GM04503 (cell line): ENCODE results near the gene LRRC59.

Experiments used
- DNase-seq: peaks from one replicate; pipeline ENCODE4 v3.0.0-alpha.2; 2012; ENCODE audit warnings: low read depth

Gene LRRC59

DNA sequence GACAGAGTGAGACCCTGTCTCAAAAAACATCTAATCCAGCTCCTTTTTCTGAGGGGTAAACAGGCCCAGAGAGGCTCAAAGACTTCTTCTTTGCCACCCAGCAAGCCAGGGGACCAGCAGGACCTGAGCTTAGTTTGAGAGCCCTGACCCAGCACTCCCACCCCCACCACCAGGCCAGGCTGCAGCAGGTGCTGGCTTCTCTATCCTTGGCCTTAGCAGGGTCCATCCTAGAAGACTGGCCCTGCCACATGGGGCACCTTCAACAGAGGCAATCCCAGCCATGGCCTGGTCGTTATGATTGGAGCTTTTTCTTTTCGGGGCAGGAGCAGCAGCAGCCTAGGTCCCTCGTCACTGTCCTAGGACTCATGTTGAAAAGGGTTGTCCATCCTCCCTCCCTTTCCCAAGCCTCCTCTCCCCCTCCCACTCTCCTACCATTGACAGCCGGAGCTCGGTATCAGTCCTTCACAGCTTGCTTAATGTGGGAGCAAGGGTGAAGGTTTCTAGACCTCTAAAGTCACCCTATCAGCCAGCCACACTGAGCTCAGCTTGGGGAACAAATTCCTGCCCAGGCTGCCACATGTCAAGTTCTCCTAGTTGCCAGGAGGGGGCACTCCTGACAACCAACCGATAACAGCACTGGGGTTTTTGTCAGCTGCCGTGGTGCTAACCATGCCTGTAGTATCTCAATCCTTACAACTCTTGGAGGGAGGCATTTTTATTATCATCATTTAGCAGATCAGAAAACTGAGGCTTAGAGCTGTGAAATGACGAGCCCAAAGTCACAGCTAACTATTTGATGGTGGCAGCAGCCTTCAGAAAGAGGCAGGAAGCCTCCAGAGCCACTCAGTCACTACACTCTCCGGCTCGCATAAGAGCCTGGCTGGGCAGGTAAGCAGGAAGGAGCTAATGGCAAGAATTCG is 35.5 kb downstream of the LRRC59 start:
- no peak for DNase-seq

DNA sequence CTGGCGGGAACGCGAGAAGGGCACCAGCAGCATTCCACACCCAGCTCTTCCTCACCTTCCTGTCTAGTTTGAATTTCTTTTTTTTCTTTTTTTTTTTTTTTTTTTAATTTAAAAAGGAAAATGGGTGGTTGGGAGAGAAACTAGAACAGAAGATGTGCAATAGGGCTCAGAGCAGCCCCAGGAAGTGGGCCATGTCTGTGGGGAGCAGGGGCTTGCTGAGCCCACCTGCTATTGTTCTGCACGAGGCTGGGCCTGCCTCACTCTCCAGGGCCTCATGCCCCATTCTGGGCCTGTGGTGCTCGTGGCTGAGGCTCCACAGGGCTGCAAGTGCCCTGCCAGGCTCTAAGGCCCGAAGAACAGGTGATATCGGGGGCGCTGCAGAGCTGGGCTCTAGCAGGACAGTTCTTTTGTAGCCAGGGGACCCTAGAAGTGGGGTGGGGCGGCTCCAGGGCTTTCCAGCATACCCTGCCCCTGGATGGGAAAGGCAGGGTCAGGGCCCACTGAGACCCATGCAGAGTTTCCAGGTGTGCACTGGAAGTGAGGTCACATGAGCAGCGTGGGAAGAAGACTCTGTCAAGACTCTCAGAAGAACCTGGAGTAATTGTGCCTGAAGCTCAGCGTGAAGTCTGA is 36.7 kb downstream of the LRRC59 start:
- DNase-seq: no peak

DNA sequence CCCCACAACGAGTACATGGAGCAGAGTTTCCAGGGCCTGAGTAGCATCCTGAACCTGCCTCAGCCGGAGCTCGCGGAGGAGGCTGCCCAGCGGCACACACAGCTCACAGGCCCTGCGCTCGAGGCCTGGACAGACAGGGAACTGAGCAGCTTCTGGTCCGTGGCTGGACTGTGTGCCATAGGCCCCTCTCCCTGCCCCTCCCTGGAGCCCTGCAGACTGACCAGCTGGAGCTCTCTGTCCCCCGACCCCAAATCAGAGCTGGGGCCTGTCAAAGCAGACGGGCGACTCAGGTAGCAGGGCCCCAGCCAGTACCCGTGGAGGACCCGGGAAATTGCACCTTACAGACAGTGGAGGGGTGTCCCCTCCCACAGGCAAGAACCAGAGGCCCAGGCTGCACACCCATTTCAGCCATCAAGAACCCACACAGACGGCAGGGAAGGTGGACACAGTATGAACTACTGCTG is 37.3 kb downstream of the LRRC59 start:
- no peak for DNase-seq

DNA sequence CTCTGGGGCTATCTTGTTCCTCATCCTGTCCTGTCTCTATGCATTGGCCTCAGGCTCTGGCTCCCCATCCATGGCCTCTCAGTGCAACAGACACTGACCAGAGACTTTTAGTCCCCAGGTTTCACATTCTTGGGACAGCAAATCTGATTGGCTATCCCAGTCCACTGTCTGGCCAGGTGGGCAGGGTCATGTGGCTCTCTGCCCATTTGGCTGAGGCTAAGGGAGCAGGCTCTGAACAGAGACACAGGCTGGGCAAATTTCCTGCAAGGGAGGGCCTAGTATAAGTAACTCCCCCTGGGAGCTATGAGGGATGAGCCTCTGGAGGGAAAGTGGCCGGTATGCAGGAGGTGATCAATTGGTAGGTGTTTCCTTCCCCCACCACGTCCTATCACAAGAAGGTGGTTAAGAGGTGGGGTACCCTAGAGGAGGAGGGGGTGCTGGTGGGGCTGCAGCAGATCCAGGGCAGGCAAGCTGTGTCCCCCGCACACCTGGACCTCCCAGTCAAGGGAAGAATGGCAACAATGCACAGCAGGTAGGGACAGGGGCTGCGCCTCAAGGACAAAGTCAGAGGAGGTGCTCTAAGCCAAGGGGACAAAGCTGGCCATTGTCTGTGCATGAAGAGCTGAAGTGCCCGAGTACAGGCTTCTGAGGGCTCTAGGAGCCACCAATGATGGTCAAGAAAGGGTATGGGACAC is 38.2 kb downstream of the LRRC59 start:
- no peak for DNase-seq

DNA sequence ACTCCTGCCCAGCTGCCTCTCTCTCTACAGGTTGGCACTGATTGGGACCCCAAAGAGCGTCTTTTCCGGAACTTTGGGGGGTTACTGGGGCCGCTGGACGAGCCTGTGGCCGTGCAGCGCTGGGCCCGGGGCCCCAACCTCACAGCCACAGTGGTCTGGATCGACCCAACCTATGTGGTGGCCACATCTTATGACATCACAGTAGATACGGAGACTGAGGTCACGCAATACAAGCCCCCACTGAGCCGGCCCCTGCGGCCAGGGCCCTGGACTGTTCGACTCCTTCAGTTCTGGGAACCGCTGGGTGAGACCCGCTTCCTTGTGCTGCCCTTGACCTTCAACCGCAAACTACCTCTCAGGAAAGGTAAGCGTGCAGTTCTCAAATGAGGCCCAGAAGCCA is 39.1 kb downstream of the LRRC59 start:
- no peak for DNase-seq

DNA sequence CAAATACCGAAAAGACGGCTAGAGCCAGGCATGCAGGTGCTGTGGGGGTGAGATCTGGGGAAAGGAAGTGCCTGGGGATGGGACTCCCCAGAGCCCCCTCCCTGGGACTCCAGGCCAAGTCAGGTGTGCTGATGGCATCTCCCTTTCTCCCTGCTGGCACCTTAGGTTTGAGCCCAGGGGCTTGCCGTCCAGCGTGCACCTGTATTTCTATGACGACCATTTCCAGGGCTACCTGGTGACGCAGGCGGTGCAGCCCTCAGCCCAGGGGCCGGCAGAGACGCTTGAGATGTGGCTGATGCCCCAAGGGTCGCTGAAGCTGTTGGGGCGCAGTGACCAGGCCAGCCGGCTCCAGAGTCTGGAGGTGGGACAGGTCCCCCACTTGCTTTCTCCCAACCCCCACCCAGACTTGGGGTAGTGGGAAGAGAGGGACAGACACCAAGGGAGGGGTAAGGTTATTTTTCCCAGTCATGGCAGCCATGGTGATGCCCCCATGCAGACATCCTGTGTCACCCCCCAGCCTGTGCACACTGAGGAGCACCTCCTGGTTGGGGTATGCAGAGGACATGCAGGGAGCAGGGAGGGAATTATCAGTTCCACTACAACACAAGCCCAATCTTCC is 40.3 kb downstream of the LRRC59 start:
- no peak for DNase-seq

DNA sequence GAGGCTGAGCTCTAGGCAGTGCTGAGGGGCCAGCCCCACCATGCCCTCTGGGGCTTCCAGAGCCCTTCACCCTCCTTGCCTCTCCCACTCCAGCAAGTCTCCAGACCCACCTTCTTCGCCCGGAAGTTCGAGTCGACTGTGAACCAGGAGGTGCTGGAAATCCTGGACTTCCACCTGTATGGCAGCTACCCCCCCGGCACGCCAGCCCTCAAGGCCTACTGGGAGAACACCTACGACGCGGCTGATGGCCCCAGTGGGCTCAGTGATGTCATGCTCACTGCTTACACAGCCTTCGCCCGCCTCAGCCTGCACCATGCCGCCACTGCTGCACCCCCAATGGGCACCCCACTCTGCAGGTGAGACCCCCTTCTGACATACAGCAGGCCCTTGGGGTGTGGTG is 40.9 kb downstream of the LRRC59 start:
- no peak for DNase-seq

DNA sequence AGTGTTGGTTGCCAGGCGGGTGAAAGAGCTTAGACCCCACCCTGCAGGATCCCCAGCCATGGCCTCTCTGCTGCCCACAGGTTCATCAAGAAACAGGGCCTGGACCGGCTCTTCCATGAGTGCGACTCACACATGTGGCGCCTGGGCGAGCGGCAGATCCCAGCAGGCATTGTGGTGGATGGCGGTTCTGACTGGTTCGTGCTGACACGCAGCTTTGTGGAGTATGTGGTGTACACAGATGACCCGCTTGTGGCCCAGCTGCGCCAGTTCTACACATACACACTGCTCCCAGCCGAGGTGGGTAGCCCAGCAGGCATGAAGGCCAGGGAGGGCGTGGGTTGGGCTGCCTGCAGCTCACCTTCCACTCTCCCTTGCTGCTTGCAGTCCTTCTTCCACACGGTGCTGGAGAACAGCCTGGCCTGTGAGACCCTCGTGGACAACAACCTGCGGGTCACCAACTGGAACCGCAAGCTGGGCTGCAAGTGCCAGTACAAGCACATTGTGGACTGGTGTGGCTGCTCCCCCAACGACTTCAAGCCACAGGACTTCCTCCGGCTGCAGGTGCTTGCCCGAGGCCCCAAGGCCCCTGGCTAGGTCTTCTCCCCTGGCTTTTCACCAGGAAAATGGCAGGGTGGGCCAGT is 41.5 kb downstream of the LRRC59 start:
- no peak for DNase-seq

DNA sequence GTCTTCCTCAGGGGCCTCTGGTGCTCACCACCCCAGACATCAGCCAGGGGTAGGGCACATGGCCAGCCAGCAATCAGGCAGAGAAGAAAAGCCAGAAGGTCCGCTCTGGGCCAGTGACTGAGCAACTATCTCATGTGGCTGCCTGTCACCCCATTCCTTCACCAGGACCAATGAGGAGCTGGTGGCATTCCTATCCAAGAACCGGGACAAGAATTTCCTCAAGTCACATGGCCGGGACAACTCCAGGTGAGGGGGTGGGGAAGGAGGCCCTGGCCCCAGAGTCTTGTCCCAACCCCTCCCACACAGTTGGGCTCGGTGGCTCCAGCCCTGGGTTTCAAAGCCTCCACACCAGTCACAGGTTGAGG is 42.0 kb downstream of the LRRC59 start:
- no peak for DNase-seq

DNA sequence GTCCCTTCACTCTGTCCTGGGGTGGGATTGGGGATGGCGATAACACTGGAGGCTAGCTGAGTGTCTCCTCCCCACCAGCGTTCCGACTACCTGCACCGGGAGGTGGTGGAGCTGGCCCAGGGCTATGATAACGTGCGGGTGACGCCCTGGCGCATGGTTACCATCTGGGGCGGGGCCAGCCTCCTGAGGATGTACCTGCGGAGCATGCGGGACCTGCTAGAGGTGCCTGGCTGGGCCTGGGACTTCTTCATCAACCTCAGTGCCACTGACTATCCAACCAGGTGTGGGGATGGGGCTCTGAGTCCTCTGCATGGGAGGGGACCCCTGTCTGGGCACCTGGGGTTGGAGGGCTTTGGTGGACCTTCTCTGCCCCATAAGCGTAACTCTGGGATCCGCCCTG is 42.5 kb downstream of the LRRC59 start:
- DNase-seq: no peak

DNA sequence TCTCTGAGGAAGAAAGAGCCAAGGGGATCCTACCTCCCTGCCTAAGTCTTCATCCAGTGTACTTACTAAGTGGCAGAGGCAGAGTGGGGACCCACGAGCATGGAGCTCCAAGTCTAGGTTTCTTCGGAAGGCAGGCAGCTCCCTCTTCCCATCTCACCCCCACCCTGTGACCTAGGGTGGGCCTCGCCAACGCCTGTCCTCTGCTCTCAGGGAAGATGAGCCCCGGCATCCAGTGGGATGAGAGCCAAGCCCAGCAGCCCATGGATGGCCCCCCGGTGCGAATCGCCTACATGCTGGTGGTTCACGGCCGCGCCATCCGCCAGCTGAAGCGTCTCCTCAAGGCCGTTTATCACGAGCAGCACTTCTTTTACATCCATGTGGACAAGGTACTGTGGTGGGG is 43.1 kb downstream of the LRRC59 start:
- no peak for DNase-seq

DNA sequence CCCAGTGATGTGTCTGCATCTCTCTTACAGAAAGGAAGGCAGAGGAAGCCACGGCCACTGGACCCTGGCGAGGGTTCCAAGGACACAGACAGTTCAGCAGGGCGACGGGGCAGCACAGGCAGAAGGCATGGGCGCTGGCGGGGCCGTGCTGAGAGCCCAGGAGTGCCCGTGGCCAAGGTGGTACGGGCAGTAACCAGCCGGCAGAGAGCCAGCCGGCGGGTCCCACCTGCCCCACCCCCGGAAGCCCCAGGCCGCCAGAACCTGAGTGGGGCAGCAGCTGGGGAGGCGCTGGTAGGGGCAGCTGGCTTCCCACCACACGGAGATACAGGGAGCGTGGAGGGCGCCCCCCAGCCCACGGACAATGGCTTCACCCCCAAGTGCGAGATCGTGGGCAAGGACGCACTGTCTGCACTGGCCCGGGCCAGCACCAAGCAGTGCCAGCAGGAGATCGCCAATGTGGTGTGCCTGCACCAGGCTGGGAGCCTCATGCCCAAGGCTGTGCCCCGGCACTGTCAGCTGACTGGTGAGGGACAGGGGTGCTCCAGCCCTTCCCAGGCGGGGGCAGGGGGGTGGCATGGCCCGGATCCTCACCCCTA is 43.6 kb downstream of the LRRC59 start:
- DNase-seq: no peak

DNA sequence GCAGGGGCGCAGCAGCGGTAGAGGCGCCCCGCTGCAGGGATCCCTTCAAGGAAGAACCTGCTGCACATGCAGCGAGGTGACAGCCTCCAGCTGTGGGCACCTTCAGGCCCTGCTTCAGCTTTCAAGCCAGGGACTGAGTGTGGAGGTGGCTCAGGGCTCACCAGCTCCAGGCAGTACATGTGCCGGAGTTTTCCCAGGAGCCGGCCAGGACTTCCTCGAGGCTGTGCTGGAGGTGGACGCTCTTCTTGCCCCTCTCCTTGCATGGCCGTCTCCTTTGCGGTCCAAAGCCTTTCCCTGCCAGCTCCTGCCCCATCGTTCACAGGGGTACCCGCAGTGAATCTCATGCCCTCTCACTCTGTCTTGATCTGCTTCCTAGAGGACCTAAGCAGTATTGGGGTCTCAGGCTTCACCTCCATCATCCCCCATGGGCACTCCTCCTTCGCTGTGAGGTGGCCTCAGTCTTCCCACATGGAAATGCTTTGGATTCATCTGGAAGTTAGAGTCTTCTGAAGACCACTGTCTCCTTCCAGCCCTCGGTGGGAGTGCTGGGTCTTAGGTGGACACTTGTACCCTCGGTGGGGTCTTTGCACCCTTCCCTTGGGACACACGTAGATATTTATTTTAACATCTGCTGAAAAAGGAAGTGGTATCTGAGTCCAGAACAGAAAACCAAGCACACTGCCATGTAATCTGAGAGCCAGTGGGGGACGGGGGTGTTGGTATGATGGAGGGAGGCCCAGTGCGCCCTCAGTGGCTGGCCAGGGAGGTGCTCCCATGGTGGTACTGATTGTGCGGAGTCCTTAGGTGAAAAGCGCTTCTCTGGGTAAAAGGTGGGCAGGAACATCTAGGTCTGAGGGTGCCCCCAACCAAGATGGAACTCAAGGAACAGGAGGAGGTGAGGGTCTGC is 44.4 kb downstream of the LRRC59 start:
- no peak for DNase-seq

DNA sequence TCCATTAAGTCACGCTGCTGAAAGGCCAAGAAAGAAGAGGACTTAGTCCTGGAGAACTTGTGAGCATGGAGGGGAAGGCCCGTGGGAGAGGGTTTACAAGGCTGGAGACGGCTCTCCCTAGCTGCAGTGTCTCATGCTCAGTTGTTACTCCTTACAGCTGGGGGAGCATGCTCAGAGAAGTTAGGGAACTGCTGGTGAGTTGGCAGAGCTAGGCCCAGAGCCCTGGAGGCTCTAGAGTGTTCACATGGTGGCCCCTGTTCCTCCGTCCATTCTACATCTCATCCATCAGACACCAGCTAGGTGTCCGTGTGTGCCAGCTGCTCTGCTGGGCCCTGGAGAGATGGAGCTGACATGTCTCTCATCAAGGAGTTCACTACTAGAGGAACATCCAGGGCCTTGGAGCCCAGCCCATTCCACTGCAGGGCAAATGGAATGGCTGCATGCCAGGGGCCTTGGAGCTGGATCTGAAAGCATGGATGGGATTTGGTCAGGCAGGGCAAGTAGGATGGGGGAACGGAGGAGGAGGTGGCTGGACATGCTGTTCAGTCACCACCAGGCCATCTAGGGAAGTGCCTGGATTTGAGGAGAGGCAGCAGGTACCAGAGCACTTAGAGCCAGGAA is 45.1 kb downstream of the LRRC59 start:
- no peak for DNase-seq

DNA sequence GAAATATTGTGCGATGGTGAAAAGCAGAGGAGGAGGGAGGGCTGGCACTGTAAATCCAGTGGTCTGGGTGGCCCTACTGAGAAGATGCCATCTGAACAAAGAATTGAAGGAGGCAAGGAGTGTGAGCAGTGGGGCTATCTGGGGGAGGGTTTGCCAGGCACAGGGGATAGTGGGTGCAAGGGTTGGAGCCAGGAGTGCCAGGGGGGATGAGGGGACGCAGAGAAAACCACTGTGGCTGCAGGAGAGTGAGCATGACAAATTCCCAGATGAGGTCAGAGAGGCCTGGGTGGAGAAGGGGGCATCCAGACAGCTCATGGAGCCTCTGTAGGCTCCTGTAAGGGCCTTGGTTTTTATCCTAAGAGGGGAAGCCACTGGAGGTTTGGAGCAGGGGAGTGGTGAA is 46.6 kb downstream of the LRRC59 start:
- no peak for DNase-seq

DNA sequence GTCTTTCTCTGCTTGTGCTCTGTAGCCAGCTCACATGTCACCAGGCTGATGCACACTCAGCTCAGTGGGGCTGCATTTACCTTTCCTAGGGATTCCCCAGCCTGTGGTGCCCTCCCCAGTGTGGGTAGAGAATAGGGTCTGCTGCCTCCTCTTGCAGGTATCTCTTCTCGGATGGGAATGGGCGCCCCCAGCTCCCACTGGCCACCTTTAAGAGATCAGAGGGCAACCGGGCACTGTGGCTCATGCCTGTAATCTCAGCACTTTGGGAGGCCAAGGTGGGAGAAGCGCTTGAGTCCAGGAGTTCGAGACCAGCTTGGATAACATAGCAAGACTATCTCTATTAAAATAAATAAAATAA is 48.1 kb downstream of the LRRC59 start:
- no peak for DNase-seq

DNA sequence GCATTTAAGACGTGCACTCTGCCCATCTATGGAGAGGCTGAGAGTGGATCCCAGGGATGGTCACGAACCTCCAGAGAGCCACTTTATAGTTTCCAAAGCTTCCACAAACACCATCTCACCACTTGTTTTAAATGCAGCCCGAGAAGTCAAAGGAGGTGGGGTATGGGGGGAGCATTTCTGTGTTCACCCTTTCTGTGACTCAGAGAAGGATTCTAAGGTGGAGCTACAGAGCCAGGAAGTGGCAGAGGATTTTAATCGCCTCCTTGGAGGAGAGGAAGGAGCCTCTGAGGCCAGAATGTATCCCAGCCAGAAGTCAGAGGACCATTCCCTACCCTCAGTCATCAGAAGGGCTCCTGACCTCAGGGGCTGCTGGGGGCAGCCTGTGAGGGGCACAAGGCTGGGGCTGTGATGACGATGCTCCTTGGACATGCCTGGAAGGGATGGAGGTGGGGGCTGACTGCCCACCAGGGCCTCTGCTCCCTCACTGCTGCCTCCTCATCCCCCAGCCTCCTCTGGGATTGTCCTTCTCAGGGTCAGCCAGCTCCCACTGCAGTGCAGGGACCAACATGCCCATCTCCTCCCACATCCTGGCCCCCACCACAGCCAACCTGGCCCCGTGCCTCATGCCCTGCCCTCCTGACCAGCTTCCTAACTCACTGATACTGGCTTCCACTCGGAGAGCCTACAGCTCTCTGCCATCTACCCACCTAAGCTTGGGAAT is 48.6 kb downstream of the LRRC59 start:
- no peak for DNase-seq

DNA sequence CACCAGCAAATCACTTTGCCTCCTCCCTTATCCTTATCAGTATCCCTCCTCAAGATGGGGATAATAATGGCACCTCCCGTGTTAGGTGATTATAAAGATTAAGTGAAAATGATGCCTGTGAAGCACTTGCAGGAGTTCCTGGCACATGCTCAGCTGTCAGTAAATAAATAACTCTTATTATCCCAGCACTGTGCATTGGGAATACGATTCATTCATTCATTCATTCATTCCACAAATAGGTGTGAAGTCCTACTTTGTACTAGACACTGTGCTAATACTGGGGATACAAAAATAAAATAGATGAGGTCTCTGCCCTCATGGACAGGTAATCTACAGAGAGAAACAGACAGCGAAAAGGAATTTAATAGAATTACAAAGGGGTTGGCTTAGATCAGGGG is 49.4 kb downstream of the LRRC59 start:
- no peak for DNase-seq

DNA sequence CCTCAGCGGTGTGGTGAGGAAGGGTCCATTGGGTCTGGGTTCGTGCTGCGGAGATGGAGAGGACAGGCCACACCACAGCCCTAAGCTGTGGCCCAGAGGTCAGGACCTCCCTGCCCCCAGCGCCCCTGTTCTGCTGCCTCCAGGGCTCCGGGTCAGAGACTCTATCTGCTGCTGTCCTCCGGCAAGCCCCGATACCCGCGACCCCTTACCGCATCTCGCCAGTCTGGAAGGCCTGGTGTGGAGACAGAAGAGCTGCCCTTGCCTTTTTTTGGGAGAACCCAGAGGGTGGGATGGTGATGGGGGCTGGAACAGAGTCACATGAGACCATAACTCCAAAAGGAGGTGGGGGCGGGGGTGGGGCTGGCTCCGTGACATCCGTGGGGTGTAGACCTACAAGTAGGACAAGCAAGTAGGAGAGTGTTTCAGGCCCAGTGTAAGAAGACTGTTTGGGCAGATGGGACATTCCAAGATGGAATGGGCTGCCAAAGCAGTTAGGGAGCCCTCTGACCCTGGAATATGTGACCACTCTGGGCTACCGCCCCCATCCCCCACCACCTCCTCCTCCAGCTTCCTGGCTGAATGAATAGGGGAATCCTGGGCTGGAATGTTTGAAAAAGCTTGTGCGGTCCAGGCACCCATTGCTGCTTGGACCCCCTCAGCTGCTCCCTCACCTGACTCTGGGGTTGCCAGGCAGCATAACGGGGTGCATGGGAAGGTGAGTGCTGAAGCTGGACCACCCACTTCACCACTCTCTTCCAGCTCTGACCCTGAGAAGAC is 50.0 kb downstream of the LRRC59 start:
- no peak for DNase-seq
